Muscle of back (tissue), 11 donors: ENCODE data around the gene TRIM54. TPM values are rescaled to one million over a fixed set of nuclear protein-coding genes. Genes with fewer than 3 reads are reported as not detected.
"Not testable (repeated sequence)": the region's sequence is repeated elsewhere in the genome, so short reads cannot be mapped to it uniquely, and the experiment has no call there.

Experiments
- DNase-seq, 3 donors: peaks; one replicate each; pipeline versions ENCODE4 v3.0.0 to v3.0.0-alpha.2; 2013
- polyA plus RNA-seq, 10 donors: library from polyadenylated mRNA; unstranded; fragments of 120-200 nt; gene quantifications; one replicate each; pipeline ENCODE4 v1.2.1, GENCODE V29; 2013; ENCODE audit not compliant: insufficient read length in 10 of 10

TRIM54 gene
- polyA plus RNA-seq, 10 donors, result 32.9 to 106 (median 73.2) TPM

DNA sequence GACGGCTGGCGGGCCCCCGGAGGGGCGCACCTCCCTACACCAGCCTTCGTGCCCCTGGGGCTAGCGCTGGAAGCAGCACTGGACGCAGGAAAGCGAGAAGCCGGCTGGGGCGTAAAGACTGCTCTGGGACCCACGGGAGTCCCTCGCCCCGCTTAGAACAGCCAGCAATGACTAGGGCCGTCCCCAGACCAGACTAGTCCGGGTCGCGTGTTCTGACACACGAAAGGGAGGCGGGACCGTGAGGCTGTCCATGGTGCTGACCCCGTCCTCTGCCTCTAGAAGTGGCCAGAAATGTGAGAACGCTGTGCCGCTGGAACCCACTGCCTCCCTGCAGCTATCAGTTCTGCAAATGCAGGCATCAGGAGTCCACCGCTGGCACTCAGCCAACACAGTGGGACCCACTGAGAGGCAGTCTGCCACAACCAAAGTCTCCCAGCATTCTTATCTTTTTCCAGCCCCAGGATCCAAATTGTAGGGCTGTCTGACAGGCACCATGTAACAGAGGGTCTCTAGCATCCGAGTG lies 26.2 kb downstream of the TRIM54 start, which contains the start of gene UCN:
Gene UCN (minus strand): TSS at position 87 of the 523 bp plus-strand sequence. CDS start 550 bp downstream, outside the sequence.
- peak; percentile 23 to 81 (median 60) for DNase-seq

DNA sequence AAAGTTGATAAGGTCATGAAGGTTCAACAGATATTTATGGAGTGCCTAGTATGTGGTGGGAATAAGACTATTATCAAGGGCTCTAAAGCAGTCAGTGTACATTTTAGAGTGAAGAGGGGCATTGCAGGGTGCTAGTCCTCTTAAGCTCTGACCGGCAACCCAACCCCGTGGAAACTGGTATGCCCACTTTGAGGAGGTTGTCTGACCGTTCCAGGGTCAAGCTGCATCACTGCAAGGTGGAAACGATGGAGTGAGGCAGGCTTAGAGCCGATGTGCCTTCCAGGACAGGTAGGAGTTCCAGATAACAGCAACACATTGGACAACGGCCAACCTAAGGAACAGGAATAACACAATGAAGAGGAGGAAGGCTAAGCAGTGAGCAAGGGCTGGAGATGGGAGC lies 27.4 kb downstream of the TRIM54 start:
- no peak for DNase-seq

DNA sequence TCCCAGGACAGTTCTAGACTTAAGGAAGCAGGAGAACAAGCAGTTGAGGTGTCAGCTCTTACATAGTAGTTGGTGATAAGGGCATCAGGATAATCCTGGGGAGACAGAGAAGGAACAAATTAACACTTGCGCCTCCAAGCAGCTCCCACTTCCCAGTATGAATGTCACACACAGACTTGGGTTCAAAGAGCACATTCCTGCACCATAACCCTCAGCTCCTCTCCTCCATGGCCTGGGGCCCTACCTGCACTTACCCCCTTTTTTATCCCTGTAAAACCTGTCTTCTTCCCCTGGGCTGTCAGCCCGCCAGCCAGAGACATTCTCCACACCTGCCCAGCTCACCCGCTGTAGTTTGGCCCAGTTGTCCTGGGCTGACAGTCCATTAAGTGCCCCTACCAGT lies 29.9 kb downstream of the TRIM54 start:
- no peak for DNase-seq

DNA sequence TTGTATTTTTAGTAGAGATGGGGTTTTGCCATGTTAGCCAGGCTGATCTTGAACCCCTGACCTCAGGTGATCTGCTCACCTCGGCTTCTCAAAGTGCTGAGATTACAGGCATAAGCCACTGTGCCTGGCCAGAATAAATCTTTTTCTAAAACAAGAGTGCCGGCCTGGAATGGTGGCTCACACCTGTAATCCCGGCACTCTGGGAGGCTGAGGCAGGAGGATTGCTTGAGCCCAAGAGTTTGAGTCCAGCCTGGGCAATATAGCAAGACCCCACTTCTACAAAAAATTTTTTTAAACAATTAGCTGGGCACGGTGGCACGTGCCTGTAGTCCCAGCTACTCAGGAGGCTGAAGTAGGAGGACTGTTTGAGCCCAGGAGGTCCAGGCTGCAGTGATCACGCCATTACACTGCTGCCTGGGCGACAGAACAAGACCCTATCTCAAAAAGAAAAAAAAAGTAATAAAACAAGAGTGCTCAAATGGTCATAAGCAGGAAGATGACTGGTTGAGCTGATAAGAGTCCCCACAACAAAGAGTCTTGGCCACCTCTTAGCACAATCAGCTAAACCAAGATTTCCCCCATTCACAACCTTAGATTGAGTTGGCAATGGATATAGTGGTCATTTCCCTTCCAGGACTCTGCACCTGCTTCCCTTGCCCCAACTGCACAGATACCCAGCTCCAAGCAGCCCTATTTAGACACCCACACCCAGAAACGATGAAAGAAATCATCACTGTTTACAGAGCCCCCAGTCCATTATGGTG lies 31.8 kb downstream of the TRIM54 start:
- DNase-seq, result no peak

DNA sequence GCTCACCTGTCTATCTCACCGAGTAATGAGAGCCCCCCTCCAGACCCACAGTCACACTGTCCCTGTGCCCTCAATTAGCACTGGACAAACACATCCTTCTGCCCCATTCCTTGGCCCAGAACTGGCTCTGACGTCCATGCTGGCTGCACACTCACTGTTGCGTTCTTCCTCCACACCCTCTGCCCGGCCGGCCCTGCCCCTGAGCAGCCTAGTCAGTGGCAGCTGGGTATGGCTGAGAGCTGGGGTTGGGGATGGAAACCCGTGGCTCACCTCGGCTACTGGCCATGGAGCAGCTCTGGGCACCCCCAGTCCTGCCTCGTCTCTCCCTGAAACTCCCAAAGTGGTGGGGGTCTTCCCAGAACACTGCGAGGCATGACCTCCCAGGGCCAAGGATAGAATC lies 32.5 kb downstream of the TRIM54 start:
- no peak for DNase-seq

DNA sequence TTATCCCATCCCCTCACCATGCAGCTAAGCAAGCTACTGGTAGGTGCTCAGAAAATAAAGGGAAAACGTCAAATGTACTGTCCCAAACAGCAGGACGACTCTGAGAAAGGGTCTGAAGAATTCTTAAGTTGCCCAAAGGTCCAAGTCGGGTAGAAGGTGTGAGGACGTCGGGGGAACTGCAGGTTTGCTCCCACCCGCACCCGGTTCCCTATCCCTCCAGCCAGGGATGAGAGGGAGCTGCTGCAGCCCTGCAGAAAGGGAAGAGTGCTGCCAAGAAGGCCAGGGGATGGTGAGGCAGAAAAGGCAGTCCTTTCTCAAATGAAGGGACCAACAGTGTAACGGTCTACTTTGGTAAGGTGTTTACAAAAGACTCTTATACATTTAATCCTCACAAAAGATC lies 32.9 kb downstream of the TRIM54 start:
- no peak for DNase-seq

DNA sequence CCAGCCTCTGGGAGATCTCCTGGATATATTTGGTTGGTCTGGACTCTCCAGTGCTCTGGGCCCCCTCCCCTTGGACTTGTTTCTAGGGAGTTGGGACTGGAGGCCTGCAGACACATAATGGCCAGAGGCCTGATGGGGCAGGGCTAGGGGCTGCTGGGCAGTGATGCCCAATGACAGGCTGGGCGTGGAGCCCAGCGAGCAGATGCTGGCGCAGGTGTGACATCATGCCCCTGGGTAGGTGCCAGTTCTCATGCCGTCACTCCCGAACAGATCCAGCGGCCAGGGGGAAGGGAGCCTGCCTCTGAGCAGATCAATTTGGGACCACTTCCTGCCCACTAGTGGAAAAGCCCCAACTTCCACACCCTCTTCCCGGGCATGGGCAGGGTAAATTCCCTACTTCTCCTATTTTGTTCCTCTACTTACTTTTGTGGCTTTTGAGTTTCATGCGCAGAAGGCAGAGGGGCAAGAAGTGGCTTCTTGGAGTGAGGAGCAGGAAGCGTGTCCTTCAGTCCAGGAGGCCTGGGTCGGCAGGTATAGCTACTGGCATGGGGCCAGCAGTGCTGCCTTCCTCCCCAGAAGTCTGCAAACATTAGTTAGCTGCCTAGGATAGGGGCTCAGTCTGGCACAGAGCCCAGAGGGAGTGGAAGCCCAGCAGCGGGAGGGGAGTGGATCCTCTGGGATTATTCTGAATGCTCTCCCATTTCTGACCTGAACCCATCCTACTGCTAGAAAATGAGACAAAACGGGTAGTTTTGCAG lies 34.6 kb downstream of the TRIM54 start:
- DNase-seq, result peak in 1 of 3 donors; percentile 18

DNA sequence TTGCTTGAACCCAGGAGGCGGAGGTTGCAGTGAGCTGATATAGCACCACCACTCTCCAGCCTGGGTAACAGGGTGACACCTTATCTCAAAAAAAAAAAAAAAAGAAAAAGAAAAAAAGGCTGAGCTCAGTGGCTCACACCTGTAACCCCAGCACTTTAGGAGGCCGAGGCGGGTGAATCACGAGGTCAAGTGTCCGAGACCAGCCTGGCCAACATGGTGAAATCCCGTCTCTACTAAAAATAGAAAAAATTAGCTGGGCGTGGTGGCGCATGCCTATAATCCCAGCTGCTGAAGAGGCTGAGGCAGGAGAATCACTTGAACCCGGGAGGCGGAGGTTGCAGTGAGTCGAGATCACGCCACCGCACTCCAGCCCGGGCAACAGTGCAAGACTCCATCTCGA lies 37.6 kb downstream of the TRIM54 start:
- DNase-seq, result not testable (repeated sequence)

DNA sequence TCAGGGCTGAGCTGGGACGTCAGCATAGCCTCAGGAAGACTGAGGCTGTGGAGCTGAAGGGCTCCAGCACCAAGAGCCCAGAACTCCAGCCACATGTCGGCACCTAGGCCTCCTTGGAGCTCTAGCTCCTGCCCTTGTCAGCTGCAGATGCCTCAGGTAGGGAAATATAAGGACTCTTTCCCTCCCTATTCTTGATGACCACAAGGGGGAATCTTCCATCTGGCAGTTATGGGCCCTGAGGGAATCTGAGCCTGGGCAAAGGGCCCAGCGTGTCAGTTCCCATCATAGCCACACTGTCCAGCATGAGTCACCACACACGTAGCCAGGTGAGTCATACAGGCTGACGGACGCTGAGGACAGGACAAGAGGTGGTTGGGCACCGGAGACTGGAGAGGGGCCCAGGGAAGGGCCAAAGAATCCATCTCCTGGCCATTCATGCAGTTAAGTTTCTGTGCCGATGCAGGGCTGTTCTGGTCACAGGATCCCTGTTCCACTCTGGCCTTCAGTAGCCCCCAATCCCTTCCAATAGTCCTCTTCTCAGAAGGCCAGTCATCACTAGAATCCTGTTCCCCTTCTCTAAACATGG lies 38.8 kb downstream of the TRIM54 start:
- peak in 2 of 3 donors; percentile 12 to 89 for DNase-seq

DNA sequence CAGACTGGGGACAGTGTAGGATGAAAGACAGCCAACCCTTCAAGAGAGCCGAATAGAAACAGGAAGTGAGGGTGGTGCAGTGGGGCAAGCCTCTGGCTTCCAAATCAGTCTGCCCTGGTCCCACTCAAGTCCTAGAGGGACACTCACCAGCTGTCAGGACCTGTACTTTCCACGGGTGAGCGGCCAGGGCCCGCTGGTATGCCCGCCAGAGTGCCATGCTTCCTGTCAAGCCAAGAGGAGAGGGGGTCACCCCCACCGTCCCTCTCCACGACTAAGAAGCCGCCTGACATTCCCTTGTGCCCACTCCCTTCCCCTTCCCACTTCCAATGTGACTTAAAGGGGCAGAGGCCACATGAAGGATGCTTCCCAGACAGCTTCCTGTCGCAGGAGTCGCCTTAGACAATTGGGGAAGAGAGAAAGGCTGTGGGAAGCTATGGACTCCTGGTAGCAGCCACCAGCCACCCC lies 40.1 kb downstream of the TRIM54 start:
- DNase-seq, result no peak

DNA sequence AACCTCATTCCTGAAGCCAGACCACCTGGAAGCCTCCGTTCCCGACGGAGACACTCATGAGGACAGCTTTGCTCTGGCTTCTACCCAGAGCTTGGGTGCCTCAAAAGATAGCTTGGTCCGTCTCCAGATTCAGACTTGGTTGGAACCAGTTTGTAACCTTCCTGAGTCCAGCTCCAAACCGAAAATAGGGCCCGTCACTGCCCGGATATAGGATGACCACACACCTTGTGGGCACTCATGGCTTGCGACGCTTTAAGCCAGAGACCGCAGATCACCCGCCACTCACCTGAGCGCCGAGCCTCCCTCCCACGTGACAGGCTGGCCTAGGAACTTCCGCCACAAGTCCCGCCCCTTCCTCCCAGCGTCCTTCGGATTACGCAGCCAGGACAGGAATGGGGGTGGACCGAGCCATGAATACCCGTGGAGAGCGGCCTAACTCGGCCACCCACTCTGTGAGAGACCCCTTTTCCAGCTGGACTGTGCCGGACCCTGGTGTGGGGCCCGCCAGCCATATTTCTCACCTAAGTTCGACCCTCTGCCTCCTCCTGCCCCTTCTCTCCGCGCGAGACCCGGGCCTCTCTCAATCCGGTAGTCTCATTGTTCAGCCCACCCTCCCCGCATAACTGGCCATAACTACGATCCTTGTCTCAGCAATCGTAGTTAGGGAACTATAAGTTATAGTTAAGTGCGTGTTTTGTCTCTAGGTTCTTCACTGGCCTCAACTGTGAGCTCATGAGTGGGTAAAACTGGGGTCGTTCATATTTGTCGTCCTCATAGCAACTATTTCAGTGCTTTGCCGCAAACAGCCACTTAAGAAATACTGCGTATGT lies 40.8 kb downstream of the TRIM54 start, which contains the start of gene MPV17:
Gene MPV17 (minus strand): TSS at position 332 of the 830 bp plus-strand sequence. CDS start 580 bp downstream, outside the sequence.
- peak; percentile 91 to 97 (median 92) for DNase-seq

DNA sequence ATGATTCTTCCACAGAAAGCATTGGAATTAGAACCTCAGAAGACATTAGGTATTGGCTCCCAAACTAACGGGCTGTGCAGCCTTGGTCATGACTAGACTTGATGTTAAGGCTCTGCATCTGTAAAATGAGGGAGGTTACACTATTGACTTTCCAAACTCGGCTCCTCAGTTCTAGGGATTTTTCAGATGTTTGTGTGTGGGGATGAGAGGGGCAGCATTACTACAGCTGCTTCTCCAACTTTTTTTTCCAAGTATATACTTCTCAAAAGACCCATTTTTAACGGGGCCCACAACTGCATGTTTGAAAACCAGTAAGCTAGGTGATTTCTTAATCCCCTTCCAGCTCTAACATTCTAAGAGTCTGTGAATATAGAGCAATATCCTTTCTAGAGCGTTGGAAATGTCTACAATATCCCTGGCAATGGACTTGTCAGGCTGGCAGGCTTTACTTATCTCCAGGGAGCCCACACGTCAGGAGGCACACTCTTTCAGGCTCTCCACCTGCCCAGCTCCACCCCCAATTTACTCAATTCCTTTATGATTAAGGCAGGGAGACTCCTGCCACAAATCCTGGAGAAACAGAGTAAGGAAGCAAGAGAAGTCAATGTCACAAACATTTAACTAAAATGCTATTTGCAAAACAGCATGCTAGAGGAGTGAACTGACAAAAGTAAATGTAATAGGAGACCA lies 41.5 kb downstream of the TRIM54 start:
- no peak for DNase-seq

DNA sequence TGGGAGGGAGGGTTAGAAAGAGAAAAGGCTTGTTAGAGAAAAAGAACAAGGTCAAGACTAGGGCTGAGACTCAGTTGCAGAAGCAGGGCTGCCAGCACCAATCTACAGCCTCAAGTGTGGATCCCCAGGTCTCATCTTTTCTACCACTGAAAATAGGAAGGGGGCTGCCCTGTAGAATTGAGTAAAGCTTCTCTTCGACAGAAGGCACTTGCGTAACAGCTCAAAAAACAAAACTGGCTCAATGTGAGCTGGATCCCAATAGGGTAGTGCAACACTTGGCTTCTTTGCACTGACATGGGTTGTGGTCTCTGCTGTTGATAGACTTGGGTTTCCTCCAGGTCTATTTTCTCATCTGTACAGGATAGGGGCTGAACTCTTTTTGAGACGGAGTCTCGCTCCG lies 42.5 kb downstream of the TRIM54 start:
- no peak for DNase-seq

DNA sequence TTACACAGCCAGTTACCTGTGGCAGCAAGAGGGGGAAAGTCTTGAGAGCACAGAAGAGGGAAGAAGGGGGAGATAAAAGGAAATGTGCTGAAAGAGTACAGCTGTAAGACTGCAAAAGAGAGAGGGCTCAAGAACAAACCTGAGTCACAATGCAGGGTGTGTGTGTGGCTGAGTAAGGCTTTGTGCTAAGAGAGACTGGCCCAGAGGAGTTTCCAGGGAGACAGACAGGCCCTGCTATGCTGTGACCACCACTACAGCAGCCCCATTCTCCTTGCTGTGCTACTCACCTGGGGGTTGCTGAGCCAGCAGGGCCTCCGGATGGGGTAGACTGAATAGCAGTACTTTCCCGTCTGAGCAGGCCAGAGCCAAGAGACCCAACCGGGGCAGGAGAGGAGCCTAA lies 53.1 kb downstream of the TRIM54 start:
- DNase-seq, result no peak

DNA sequence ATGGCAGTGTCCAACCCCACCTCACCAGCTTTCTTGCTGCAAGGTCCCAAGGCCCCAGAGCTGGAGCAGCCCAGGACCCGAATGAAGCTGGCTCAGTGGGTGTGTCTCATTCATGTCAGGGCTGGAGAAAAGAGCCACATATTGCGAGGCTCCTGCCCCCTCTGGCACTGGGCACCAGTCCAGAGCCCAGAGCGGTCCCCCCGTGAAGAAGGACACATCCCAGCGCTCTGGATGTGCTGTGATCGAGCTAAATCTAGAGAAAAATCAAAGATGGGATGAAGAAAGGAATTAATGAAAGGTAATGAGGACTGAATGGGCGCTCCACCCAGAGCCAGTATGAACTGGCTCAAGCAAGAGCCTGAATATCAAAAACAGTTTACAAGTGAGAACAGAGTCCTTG lies 53.9 kb downstream of the TRIM54 start:
- no peak for DNase-seq

DNA sequence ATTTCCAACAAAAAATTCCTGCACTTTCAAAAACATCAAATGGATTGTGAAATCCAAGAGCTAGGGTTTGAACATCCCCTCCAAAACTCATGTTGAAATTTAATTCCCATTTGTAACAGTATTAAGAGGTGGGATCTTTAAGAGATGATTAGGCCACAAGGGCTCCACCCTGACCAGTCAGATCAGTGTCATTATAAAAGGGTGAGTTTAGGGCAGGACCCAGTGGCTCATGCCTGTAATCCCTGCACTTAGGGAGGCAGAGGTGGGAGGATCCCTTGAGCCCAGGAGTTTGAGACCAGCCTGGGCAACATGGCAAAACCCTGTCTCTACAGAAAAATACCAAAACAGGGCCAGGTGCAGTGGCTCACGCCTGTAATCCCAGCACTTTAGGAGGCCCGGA lies 65.4 kb downstream of the TRIM54 start:
- no peak for DNase-seq

DNA sequence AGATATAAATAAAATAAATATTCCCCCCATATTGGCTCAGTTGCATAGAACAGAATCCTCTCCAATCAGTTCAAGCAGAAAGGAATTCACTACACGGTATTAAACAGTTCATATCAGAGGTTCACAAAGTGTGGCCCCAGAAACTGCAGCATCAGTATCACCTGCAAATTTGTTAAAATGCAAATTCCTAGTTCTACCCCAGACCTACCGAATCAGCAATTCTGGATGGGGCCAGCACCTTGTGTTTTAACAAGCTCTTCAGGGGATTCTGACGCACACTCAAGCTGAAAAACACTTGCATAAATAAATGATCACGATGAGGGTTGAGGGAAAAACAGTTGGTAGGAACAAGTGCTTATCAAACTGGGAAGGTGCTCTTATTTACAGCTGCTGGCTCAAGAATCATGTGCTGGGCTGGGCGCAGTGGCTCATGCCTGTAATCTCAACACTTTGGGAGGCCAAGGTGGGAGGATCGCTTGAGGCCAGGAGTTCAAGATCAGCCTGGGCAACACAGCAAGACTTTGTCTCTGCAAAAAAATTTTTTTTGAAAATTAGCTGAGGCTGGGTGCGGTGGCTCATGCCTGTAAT lies 68.0 kb downstream of the TRIM54 start:
- DNase-seq, result no peak

DNA sequence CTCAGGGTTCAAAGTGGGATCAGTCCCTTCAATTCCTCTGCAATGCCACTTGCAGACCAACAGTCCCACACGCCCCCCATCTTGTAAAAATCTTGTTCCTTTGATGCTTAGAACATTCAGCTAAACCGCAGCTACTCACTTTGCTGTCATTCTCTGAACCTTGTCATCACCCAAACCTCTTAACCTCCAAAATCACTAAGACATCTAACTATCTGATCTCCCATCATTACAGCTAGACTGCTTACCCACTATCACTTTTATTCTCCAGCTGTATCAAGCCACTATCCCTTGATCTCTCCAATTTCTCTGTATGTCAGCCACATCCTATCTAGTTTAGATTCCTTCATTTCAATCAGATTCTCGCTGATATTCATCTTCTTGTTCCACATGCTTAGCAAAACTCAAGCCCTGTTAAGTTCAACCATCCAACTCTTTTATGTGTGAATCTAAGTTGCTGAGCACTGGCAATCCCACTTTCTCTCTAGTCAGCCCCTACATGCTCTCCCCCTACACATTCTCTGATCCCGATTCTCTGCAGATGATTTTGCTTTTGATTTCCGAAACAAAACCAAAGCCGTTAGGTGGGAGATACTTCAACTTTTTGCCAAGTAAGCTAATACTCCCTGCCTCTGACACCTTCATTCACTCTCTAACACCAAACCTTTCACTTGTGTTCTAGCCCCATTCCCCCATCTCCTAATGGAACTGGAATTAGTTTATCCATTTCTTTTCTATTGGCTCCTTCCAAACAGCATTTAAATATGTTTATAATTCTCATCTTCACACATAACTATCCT lies 69.8 kb downstream of the TRIM54 start:
- no peak for DNase-seq

DNA sequence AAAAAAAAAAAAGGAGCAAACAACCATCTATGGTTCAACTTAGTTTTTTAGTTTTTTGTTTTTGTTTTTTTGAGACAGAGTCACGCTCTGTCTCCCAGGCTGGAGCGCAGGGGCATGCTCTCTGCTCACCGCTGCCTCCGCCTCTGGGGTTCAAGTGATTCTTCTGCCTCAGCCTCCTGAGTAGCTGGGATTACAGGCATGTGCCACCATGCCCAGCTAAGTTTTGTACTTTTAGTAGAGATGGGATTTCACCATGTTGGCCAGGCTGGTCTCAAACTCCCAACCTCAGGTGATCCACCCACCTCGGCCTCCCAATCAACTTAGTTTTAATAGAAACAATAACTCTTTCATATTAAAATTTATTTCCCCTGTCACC lies 71.1 kb downstream of the TRIM54 start:
- not testable (repeated sequence) for DNase-seq
